ENCODE data around the gene TBC1D22A. TPM values are rescaled to one million over a fixed set of nuclear protein-coding genes. Genes with fewer than 3 reads are reported as not detected.

TBC1D22A gene
- total RNA-seq, 6 experiments from 2014 or later = 20.4 to 24.1 (median 22.2) TPM

DNA sequence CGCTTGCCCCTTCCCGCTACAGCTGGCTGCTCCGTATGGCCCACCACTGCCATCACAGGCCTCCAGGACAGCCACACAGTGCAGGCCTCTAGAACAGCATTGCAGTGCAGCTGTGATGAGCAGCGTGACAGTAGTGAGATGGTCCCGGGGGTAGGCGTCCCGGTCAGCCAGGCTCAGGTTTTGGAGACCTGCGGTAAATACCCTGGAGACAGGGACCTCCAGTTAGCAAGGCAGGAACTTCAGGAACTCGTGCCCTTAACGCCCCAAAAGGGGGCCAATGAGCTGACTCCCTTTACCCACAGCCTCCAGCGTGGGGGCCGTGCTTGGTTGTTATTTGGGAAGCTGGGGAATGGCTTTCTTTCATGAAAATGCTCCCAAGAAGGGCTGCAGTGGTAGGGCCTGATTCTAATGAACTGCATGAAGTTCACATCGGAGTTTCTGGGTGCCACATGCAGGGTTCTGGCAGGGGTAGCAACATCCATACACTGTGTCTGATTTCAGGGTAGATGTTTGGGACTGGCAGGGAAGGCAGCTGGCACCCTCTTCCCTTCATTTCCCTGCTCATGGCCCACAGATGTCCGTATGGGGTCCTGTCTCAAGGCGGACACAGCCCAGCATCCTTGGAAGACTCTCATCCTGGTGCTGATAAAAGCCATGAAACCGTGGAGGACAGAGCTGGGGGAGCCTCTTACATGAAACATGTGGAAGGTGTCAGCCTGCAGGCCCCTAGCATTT lies 440.5 kb downstream of the TBC1D22A start:
- DNase-seq = no peak
- H3K4me1 Mint-ChIP-seq (ENCODE audit: low read depth) = no peaks in the 10 kb centered on the region
- peaks cover 9% of the 10 kb centered on the region for H3K27me3 Mint-ChIP-seq (ENCODE audit: insufficient read depth)
- TF ChIP-seq, protein P1, sequence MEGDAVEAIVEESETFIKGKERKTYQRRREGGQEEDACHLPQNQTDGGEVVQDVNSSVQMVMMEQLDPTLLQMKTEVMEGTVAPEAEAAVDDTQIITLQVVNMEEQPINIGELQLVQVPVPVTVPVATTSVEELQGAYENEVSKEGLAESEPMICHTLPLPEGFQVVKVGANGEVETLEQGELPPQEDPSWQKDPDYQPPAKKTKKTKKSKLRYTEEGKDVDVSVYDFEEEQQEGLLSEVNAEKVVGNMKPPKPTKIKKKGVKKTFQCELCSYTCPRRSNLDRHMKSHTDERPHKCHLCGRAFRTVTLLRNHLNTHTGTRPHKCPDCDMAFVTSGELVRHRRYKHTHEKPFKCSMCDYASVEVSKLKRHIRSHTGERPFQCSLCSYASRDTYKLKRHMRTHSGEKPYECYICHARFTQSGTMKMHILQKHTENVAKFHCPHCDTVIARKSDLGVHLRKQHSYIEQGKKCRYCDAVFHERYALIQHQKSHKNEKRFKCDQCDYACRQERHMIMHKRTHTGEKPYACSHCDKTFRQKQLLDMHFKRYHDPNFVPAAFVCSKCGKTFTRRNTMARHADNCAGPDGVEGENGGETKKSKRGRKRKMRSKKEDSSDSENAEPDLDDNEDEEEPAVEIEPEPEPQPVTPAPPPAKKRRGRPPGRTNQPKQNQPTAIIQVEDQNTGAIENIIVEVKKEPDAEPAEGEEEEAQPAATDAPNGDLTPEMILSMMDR (IDR thresholded peaks at IDR 0.05) = no peak
- no peak overlapping the region for H3K27ac Mint-ChIP-seq
- H3K4me3 Mint-ChIP-seq = no peak overlapping the region
- no peaks in the 10 kb centered on the region for H3K36me3 Mint-ChIP-seq (ENCODE audit: low read depth)
- peaks cover 5% of the 10 kb centered on the region; the same call in 1 of the 2 replicates for H3K9me3 Mint-ChIP-seq

DNA sequence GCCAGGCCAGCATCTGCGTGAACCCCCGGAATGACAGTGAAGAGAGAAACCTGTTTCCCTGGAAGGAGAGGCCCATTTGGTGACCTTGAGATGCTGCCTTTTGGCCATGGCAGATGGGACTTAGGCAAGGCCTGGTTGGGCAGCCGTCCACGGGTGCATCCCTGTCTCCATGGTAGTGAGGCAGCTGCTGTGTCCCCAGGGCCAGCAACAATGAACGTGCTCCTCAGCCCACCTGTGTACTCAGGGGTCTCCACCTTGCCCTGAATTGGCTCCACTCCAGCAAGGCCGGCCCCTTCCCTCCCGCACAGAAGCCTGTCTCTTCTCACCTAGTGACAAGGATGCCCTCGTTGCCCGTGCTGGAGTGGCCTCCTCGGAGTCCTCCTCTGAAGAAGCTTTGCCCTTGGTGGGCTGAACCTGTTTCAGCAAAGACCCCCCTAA lies 441.1 kb downstream of the TBC1D22A start:
- Mint-ChIP-seq H3K9me3 (peaks cover 8% of the 10 kb centered on the region; the same call in 1 of the 2 replicates), H3K27ac (no peak overlapping the region), H3K4me3 (no peak overlapping the region), H3K36me3 (ENCODE audit: low read depth) (no peaks in the 10 kb centered on the region), H3K27me3 (ENCODE audit: insufficient read depth) (peaks cover 9% of the 10 kb centered on the region), H3K4me1 (ENCODE audit: low read depth) (no peaks in the 10 kb centered on the region)
- TF ChIP-seq, protein P1 (IDR thresholded peaks at IDR 0.05) = no peak
- DNase-seq = no peak

DNA sequence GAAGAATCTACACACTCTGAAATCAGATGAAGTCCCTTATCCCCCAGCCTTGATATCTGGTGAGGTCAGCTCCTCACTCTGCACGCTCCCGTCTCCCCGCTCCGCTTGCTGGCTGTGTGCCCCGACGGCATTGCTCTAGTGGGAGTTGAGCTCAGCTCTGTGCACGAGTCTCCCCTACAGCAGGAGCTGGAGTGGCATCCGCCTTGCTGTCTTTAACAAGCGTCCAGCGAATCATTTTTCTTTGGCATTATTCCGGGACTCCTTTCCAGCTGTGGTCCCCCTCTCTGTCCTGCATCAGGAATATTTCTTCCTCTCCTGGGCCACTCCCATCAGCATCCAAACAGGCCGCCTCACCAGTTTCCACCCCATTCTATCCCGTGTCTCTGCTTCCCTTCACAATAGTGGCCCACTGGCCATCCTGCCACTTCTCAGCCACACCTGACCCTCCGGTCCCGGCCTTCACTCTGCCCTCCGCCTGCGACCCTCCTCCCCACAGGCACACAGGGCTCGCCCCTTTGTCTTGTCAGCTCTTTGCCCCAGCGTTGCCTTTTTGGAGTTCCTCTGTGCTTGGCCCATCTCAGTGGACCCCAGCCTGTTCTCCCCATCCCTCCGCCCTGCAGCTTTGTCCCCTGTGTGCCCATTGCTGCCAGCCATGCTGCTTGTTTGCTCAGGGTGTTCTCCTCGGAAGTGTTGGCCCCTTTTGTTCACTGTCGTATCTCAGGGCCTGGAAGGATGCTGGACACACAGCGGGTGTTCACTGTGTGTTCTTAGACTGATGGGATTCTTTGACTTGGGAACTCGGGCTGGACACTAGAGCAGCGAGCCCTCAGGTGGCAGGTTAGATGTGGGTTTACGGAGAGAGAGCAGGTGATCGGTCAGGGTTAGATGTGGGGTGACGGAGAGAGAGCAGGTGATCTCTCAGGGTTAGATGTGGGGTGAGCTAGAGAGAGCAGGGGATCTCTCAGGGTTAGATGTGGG lies 441.8 kb downstream of the TBC1D22A start:
- TF ChIP-seq, protein P1 (IDR thresholded peaks at IDR 0.05) = no peak
- no peak overlapping the region for H3K4me3 Mint-ChIP-seq
- peaks cover 12% of the 10 kb centered on the region; the same call in 1 of the 2 replicates for H3K9me3 Mint-ChIP-seq
- no peaks in the 10 kb centered on the region for H3K36me3 Mint-ChIP-seq (ENCODE audit: low read depth)
- H3K27me3 Mint-ChIP-seq (ENCODE audit: insufficient read depth) = peaks cover 9% of the 10 kb centered on the region
- no peak overlapping the region for H3K27ac Mint-ChIP-seq
- no peaks in the 10 kb centered on the region for H3K4me1 Mint-ChIP-seq (ENCODE audit: low read depth)
- DNase-seq = no peak

DNA sequence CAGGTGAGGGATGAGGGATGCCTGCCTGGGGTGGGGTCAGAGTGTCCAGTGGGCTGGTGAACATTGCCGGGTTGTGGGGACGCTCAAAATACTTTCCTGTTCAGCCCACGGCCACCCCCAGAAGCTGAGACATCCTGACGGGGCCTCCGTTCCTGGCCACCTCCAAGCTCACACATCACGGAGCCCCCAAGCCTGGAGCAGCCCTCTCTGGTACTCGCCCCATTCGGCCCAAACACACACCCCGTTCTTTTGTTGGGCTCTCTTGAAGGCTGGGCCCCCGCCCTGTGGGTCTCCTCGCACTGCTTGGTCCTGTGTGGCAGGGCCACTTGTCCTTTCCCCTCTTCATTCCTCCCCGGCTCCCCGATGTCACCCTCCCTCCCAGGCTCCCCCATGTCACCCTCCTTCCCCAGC lies 442.6 kb downstream of the TBC1D22A start:
- DNase-seq = no peak
- no peaks in the 10 kb centered on the region for H3K4me1 Mint-ChIP-seq (ENCODE audit: low read depth)
- TF ChIP-seq, protein P1 (IDR thresholded peaks at IDR 0.05) = no peak
- H3K4me3 Mint-ChIP-seq = no peak overlapping the region
- no peak overlapping the region for H3K27ac Mint-ChIP-seq
- H3K9me3 Mint-ChIP-seq = peaks cover 14% of the 10 kb centered on the region
- H3K36me3 Mint-ChIP-seq (ENCODE audit: low read depth) = no peaks in the 10 kb centered on the region
- H3K27me3 Mint-ChIP-seq (ENCODE audit: insufficient read depth) = peaks cover 9% of the 10 kb centered on the region

DNA sequence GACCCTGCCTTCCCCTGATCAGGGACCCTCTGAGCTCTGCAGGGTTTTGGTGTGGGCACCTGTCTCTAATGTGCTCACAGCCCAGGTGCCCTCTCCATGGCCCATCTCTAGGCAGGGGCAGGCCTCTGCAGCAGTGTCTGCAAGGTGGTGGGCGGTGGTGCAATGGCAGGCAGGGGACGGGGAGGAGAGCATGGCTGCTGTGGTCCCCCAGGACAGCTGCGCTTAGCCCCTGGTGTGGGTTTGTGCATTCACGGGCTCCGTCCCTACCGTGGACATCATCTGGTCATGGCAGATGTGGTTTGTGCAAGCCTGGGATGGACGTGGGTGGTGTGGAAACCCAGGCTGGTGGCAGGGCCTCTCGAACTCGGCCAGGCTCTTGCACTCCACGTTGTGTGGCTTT lies 443.1 kb downstream of the TBC1D22A start:
- no peak overlapping the region for H3K27ac Mint-ChIP-seq
- H3K36me3 Mint-ChIP-seq (ENCODE audit: low read depth) = no peaks in the 10 kb centered on the region
- peaks cover 9% of the 10 kb centered on the region for H3K27me3 Mint-ChIP-seq (ENCODE audit: insufficient read depth)
- H3K4me1 Mint-ChIP-seq (ENCODE audit: low read depth) = no peaks in the 10 kb centered on the region
- H3K4me3 Mint-ChIP-seq = no peak overlapping the region
- TF ChIP-seq, protein P1 (IDR thresholded peaks at IDR 0.05) = no peak
- DNase-seq = no peak
- H3K9me3 Mint-ChIP-seq = peaks cover 19% of the 10 kb centered on the region

All from HFFc6 (cell line).